AG04450 (cell line): ENCODE measurements around the gene TRIL. TPM values are rescaled to one million over a fixed set of nuclear protein-coding genes. Genes with fewer than 3 reads are reported as not detected.

Experiments
- CTCF ChIA-PET: fragments of 300-600, 350-600 bp; formaldehyde crosslinking; extraction: SDS; loops from one replicate; lab custom pipeline; 2022; ENCODE audit warnings: antibody characterized with exemption, inconsistent platforms; lab: Charles Lee
- POLR2A ChIA-PET: fragments of 350-600 bp; formaldehyde crosslinking; extraction: SDS; loops from one replicate; lab custom pipeline; 2021; ENCODE audit warnings: antibody characterized with exemption, inconsistent platforms; lab: Yijun Ruan, JAX
- DNase-seq: peaks from one replicate; pipeline ENCODE4 v3.0.0-alpha.2; 2011; ENCODE audit warnings: low read depth, low spot score
- H3K27ac ChIP-seq: one replicate; pipeline ENCODE4 v1.5.1; 2012; ENCODE audit warnings: low read depth, low read length, control low read depth
- H3K27me3 ChIP-seq: one replicate; pipeline ENCODE4 v1.6.0; 2012; ENCODE audit warnings: low read length; ENCODE audit not compliant: control insufficient read depth, insufficient read depth
- H3K4me3 ChIP-seq: 2 replicates; pipeline ENCODE4 v1.5.1; 2011; ENCODE audit warnings: mild to moderate bottlenecking, low read depth, low read length, control low read depth
- H3K9me3 ChIP-seq: 2 replicates; pipeline ENCODE4 v1.5.1; 2012; ENCODE audit warnings: low read length; ENCODE audit not compliant: control insufficient read depth, insufficient read depth
- CTCF ChIP-seq: IDR thresholded peaks from 2 replicates; pipeline ENCODE4 v1.5.1; 2011; ENCODE audit warnings: low read depth, low read length, control low read depth, inconsistent platforms
- polyA plus RNA-seq: library from polyadenylated mRNA; depleted of rRNA; stranded (reverse); fragments of >200 nt; gene quantifications from 2 replicates; pipeline ENCODE4 v1.2.3, GENCODE V29; 2011

The TRIL gene
- polyA plus RNA-seq, 1 experiment: 0.15 TPM

GRCh38 chr7:28984217-28984616 is 26.1 kb upstream of the TRIL start:
- Histone ChIP-seq H3K27ac (no peak overlapping the region), H3K9me3 (no peaks in the 10 kb centered on the region), H3K27me3 (no peaks in the 10 kb centered on the region), H3K4me3 (no peak overlapping the region)
- TF ChIP-seq CTCF: no peak
- no peak for DNase-seq
- ChIA-PET CTCF (interaction anchor here (0.7 to 4.9 kb wide), 4 partner anchors 28 to 331 kb away, joined by 3 to 31 read pairs (median 8); no protein-coding TSS in a partner anchor), POLR2A (interaction anchor here (0.6 to 1.0 kb wide), 2 partner anchors 26 to 584 kb away, joined by 3 to 4 read pairs; partner anchors contain the start of gene TRIL)

GRCh38 chr7:28983396-28984190 is 25.5 kb upstream of the TRIL start:
- ChIA-PET POLR2A (interaction anchor here (0.6 to 1.0 kb wide), 2 partner anchors 25 to 583 kb away, joined by 3 to 4 read pairs; partner anchors contain the start of gene TRIL), CTCF (interaction anchor here (1.5 to 4.9 kb wide), 4 partner anchors 27 to 61 kb away, joined by 7 to 31 read pairs (median 8); no protein-coding TSS in a partner anchor)
- no peak overlapping the region for H3K27ac ChIP-seq

GRCh38 chr7:28981161-28981465 is 23.0 kb upstream of the TRIL start:
- Histone ChIP-seq H3K27ac (no peak overlapping the region), H3K27me3 (peaks cover 6% of the 10 kb centered on the region), H3K4me3 (no peak overlapping the region), H3K9me3 (no peaks in the 10 kb centered on the region)
- DNase-seq: no peak
- ChIA-PET CTCF (interaction anchor here (0.5 to 4.9 kb wide), 5 partner anchors 25 to 125 kb away, joined by 3 to 31 read pairs (median 5); no protein-coding TSS in a partner anchor), POLR2A (no interaction called here)
- TF ChIP-seq CTCF: no peak

More at GRCh38 chr7:28983396-28984190, 25.5 kb upstream of the TRIL start:
- H3K4me3 ChIP-seq: no peak overlapping the region
- no peak for TF ChIP-seq CTCF
- no peaks in the 10 kb centered on the region for H3K9me3 ChIP-seq
- H3K27me3 ChIP-seq: peaks cover 2% of the 10 kb centered on the region
- no peak for DNase-seq

- DNase-seq: no peak
- Histone ChIP-seq H3K4me3 (no peak overlapping the region), H3K27me3 (peaks cover 7% of the 10 kb centered on the region), H3K9me3 (no peaks in the 10 kb centered on the region), H3K27ac (no peak overlapping the region)
- no peak for TF ChIP-seq CTCF
- ChIA-PET CTCF (interaction anchor here (0.5 to 4.9 kb wide), 5 partner anchors 24 to 125 kb away, joined by 3 to 31 read pairs (median 4); no protein-coding TSS in a partner anchor), POLR2A (no interaction called here)
Observed at GRCh38 chr7:28980451-28981160, 22.5 kb upstream of the TRIL start.

- DNase-seq: no peak
- H3K27me3 ChIP-seq: peaks cover 8% of the 10 kb centered on the region
- TF ChIP-seq CTCF: no peak
- H3K27ac ChIP-seq: no peak overlapping the region
- H3K4me3 ChIP-seq: no peak overlapping the region
- CTCF ChIA-PET: interaction anchor here (0.6 to 4.9 kb wide), 4 partner anchors 8 to 57 kb away, joined by 3 to 31 read pairs (median 8); no protein-coding TSS in a partner anchor
- POLR2A ChIA-PET: no interaction called here
- H3K9me3 ChIP-seq: no peaks in the 10 kb centered on the region
Observed at GRCh38 chr7:28979776-28980175, 21.6 kb upstream of the TRIL start.
